ENCODE measurements around the gene PKMYT1.
A peak's percentile ranks its signal among the peaks of the same experiment; 100 is the strongest.

The PKMYT1 gene

DNA sequence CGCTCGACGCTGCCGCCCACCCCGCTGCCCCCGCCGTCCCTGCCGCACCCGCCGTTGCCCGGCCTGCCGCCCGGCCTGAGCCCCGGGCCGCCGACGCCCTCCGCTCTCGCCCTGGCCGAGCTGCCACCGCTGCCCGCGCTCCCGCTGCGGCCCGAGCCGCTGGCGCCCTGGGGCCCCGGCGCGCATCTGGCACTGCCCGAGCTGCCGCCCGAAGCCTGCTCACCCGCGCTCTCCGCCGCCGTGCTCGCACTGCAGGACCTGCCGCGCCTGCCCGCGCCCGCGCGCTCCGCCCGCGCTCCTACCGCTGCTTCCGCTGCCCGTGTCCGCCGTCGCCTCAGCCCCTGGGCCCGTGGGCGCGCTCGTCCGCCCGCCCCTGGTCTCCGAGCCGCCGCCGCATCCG, 24.1 kb upstream of the PKMYT1 start:
- DNase-seq (ENCODE audit: low read depth): peak; percentile 56

DNA sequence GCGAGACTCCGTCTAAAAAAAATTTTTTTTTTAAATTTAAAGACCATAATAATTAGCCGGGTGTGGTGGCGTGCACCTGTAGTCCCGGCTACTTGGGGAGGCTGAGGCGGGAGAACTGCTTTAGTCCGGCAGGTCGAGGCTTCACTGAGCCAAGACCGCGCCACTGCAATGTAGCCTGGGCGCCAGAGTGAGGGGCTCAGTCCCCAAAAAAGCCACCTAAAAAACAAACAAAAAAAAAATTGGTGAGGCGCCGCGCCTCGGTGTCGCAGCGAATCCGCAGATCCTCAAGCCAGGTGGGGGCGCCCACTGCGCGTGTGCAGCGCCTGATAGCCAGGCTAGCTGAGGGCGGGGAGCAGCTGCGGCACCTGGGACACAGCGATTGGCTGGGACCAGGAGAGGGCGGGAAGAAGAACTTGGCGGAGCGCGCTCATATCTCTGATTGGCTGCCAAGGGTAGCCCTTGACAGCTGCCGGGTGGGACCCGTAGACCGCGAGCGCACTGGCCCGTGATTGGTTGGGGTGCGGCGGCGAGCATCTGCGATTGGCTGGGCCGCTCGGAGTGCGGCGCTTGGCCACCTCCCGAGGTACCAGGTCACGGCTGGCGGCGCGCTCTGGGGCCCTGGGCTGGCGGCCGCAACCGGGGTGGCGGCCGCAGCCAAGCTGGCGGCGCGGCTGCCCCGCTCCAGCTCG, 23.5 kb upstream of the PKMYT1 start:
- H3K4me3 ChIP-seq (ENCODE audit: low read depth, low read length): no peak overlapping the region
- TF ChIP-seq, protein P1, sequence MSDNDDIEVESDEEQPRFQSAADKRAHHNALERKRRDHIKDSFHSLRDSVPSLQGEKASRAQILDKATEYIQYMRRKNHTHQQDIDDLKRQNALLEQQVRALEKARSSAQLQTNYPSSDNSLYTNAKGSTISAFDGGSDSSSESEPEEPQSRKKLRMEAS (IDR thresholded peaks at IDR 0.05; ENCODE audit: low read depth, low read length): no peak; the same call in 1 of the 2 replicates
- TF ChIP-seq, protein P2, sequence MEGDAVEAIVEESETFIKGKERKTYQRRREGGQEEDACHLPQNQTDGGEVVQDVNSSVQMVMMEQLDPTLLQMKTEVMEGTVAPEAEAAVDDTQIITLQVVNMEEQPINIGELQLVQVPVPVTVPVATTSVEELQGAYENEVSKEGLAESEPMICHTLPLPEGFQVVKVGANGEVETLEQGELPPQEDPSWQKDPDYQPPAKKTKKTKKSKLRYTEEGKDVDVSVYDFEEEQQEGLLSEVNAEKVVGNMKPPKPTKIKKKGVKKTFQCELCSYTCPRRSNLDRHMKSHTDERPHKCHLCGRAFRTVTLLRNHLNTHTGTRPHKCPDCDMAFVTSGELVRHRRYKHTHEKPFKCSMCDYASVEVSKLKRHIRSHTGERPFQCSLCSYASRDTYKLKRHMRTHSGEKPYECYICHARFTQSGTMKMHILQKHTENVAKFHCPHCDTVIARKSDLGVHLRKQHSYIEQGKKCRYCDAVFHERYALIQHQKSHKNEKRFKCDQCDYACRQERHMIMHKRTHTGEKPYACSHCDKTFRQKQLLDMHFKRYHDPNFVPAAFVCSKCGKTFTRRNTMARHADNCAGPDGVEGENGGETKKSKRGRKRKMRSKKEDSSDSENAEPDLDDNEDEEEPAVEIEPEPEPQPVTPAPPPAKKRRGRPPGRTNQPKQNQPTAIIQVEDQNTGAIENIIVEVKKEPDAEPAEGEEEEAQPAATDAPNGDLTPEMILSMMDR (IDR thresholded peaks at IDR 0.05; ENCODE audit: low read depth, low read length): peak; percentile 33
- TF ChIP-seq POLR2A (IDR thresholded peaks at IDR 0.05; ENCODE audit: extremely low read depth, insufficient read length): no peak
- peak; percentile 99 for DNase-seq (ENCODE audit: low read depth)

More for the DNA sequence above, 24.1 kb upstream of the PKMYT1 start:
- H3K4me3 ChIP-seq (ENCODE audit: low read depth, low read length): no peak overlapping the region
- TF ChIP-seq MYC (IDR thresholded peaks at IDR 0.05; ENCODE audit: low read depth, low read length) (no peak), POLR2A (IDR thresholded peaks at IDR 0.05; ENCODE audit: extremely low read depth, insufficient read length) (no peak)
- TF ChIP-seq, protein P2 (IDR thresholded peaks at IDR 0.05; ENCODE audit: low read depth, low read length): no peak
- TF ChIP-seq, protein P1 (IDR thresholded peaks at IDR 0.05; ENCODE audit: low read depth, low read length): no peak

DNA sequence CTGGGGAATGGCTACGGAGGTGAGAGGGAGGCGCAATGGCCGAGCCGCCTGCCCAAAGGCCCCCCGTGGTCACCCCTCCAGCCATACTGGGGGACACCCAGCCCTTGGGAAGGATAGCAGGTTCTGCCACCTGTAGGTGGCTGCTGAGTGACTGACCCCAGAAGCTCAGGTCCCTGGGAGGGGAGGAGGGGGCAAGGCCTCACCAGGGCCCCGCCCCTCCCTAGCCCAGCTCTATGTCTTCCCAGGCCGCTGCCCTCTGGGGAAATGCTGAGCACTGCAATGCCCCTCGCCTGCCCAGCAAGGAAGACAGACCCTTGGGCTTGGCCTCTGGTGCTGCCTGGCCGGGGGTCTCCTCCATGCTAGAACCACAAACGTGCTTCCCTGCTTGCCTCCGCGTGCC, 21.1 kb upstream of the PKMYT1 start:
- TF ChIP-seq POLR2A (IDR thresholded peaks at IDR 0.05; ENCODE audit: extremely low read depth, insufficient read length) (no peak), MYC (IDR thresholded peaks at IDR 0.05; ENCODE audit: low read depth, low read length) (no peak)
- TF ChIP-seq, protein P2 (IDR thresholded peaks at IDR 0.05; ENCODE audit: low read depth, low read length): no peak
- TF ChIP-seq, protein P1 (IDR thresholded peaks at IDR 0.05; ENCODE audit: low read depth, low read length): no peak
- no peak for DNase-seq (ENCODE audit: low read depth)
- H3K4me3 ChIP-seq (ENCODE audit: low read depth, low read length): no peak overlapping the region

DNA sequence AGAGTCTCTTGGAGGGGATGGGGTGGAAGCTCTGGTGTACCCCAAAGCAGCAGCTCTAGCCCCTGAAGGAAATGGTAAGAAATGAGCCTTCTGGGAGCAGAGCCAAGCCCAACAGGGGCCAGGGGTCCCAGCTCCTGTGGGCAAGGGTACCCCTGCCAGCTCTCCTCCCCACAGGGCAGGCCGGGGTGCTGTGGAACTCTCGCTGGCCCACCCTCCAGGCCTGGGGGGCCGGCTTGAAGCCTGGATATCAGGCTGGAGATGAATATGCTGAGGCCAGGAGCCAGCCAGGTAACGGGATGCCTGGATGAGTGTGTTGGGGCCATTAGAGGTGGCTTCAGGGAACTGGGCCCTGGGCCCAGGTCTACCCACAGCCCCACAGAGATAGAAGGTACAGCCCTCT, 20.3 kb upstream of the PKMYT1 start:
- TF ChIP-seq POLR2A (IDR thresholded peaks at IDR 0.05; ENCODE audit: extremely low read depth, insufficient read length) (no peak), MYC (IDR thresholded peaks at IDR 0.05; ENCODE audit: low read depth, low read length) (no peak)
- TF ChIP-seq, protein P2 (IDR thresholded peaks at IDR 0.05; ENCODE audit: low read depth, low read length): no peak
- TF ChIP-seq, protein P1 (IDR thresholded peaks at IDR 0.05; ENCODE audit: low read depth, low read length): no peak
- no peak overlapping the region for H3K4me3 ChIP-seq (ENCODE audit: low read depth, low read length)
- no peak for DNase-seq (ENCODE audit: low read depth)

DNA sequence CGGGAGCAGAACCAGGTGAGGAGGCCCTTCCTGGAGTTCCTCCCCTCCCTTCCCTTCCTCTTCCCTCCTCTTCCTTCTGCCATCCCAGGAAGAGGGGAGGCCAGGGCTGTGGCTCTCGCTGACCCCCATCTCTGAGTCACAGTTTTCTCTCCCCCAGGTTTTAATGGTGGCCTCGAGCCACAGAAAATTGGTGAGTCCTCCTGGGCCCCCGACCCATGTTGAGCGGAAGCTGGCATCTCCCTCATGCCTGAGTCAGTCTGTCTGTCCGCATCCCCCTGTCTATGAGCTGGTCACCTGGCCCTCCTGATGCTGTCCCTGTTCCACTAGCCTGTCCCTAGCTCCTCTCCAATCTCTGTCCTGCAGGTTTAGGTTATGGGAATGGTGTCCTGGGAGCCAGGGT, 19.7 kb upstream of the PKMYT1 start:
- H3K4me3 ChIP-seq (ENCODE audit: low read depth, low read length): no peak overlapping the region
- TF ChIP-seq, protein P2 (IDR thresholded peaks at IDR 0.05; ENCODE audit: low read depth, low read length): no peak
- no peak for TF ChIP-seq POLR2A (IDR thresholded peaks at IDR 0.05; ENCODE audit: extremely low read depth, insufficient read length)
- TF ChIP-seq MYC (IDR thresholded peaks at IDR 0.05; ENCODE audit: low read depth, low read length): no peak
- TF ChIP-seq, protein P1 (IDR thresholded peaks at IDR 0.05; ENCODE audit: low read depth, low read length): no peak
- no peak for DNase-seq (ENCODE audit: low read depth)
